Stomach (tissue), 4 donors: ENCODE results near the gene C1QTNF5.

ENCODE experiments used
- EP300 ChIP-seq: sonication (generic); formaldehyde crosslinking; IDR thresholded peaks from one replicate; pipeline ENCODE4 v1.6.1; 2017; ENCODE audit warnings: antibody characterized with exemption
- POLR2A ChIP-seq, 4 donors: fragments of 450-650 bp; IDR thresholded peaks; one replicate each; pipeline ENCODE4 v1.6.1; 2016; ENCODE audit warnings: antibody characterized with exemption in 4 of 4, control low read depth in 2 of 4, mild to moderate bottlenecking in 1 of 4, moderate library complexity in 1 of 4
- POLR2AphosphoS5 ChIP-seq, 3 donors: sonication (generic); formaldehyde crosslinking; IDR thresholded peaks; one replicate each; pipeline ENCODE4 v1.6.1; 2016; ENCODE audit warnings: antibody characterized with exemption in 3 of 3
- TF ChIP-seq, protein P1 (sequence below), 7 experiments: fragments of 450-650 bp in 4 of 7; fragments of 200-600 bp in 3 of 7; sonication (generic) in 3 of 7; IDR thresholded peaks; one replicate each; pipeline ENCODE4 v1.5.1; 2016 to 2019; ENCODE audit warnings: antibody characterized with exemption in 7 of 7, control low read depth in 2 of 7, mild to moderate bottlenecking in 1 of 7

DNA sequence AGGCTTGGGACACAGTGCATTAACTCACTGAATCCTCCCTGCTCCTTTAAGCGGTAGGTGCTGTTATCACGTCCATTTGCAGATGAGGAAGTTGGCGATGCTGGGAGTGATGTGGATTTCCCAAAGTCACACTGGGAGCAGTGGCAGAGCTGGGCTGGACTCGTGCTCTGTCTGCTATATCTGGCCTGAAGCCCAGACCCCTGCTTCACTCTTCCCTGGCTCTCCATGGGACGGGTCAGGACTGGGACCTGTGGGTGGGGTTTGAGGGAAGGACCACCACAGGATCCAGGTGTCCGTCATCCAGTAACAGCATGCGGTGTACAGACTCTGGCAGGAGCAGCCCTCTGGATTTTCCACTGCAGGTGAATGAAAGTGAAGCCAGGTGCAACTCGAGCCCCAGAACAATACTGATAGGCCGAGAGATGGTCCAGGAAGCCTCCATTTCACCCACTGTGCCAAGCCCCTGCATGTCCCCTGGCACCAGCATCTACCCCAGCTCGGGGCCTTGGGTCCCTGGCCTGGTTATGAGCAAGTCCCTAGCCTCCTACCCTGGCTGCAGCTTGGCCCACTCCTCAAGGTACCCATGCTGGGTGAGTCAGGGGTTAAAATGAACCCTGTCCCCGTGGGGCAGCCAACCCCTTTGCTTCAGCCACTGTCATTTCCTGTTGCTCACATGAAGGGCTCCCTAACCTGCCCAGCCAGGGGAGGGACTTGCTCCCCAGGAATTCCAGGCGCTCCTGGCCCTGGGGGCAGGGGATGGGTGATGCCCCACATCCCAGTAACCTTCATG is 36.6 kb upstream of the C1QTNF5 start:
- TF ChIP-seq, protein P1, sequence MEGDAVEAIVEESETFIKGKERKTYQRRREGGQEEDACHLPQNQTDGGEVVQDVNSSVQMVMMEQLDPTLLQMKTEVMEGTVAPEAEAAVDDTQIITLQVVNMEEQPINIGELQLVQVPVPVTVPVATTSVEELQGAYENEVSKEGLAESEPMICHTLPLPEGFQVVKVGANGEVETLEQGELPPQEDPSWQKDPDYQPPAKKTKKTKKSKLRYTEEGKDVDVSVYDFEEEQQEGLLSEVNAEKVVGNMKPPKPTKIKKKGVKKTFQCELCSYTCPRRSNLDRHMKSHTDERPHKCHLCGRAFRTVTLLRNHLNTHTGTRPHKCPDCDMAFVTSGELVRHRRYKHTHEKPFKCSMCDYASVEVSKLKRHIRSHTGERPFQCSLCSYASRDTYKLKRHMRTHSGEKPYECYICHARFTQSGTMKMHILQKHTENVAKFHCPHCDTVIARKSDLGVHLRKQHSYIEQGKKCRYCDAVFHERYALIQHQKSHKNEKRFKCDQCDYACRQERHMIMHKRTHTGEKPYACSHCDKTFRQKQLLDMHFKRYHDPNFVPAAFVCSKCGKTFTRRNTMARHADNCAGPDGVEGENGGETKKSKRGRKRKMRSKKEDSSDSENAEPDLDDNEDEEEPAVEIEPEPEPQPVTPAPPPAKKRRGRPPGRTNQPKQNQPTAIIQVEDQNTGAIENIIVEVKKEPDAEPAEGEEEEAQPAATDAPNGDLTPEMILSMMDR (IDR thresholded peaks at IDR 0.05) = no peak
- no peak for TF ChIP-seq POLR2AphosphoS5 (IDR thresholded peaks at IDR 0.05)
- TF ChIP-seq POLR2A (IDR thresholded peaks at IDR 0.05) = no peak
- no peak for TF ChIP-seq EP300
